ENCODE results near the gene APBB2. TPM values are rescaled to one million over a fixed set of nuclear protein-coding genes. Genes with fewer than 3 reads are reported as not detected.

APBB2 gene
- total and polyA plus RNA-seq, 10 of the 15 experiments (the other 5 are each of a cell fraction or from before 2014, with no cell fraction given), result 2.7 to 24.6 (median 19.0) TPM

DNA sequence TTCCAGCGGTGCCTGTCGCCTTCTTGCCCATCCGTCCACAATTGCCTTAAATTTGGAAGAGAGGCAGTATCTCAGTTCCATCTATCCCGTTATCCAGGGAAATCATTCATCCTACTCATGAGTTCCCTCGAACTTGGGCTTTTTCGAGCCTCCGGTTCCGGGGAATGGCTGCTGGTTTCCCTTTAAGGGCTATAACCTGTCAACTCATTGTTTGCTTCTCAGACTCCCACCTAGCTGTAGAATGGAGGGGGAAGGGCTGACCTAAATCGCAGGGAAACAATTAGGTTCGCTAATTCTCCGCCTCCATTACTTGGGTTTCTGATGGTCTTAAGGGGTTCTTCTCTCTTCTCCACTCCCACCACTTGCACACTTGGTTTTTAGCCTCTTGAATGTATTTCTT lies 43.6 kb upstream of the APBB2 start:
- ChIA-PET SMC1A (ENCODE audit: uncharacterized antibody, unreplicated experiment) (interaction anchor here (0.7 to 2.0 kb wide), 2 partner anchors 12 to 432 kb away, joined by 3 to 7 read pairs; no protein-coding TSS in a partner anchor), RAD21 (ENCODE audit: unreplicated experiment) (interaction anchor here (0.6 kb wide), 1 partner anchor 728 kb away, joined by 3 read pairs; no protein-coding TSS in a partner anchor), CTCF (interaction anchor here (0.6 to 3.1 kb wide), 6 partner anchors 14 to 1221 kb away, joined by 3 to 22 read pairs (median 4); no protein-coding TSS in a partner anchor), POLR2A (no interaction called here)
- ATAC-seq (no peak), DNase-seq (ENCODE audit: low read depth, low spot score) (no peak), FAIRE-seq (no peak)
- BruUV-seq (replicated peaks), result no TSS peak
- intact Hi-C loops (cut with micrococcal nuclease; ENCODE audit: unreplicated experiment), result no loop called here
- no peaks in the 10 kb centered on the region for H4K20me1 ChIP-seq (ENCODE audit: control insufficient read depth, insufficient read depth)
- in situ Hi-C loops (cut with MboI), result no loop called here
- H3K4me2 ChIP-seq (ENCODE audit: control insufficient read depth, insufficient read depth), result peak overlapping the region; percentile 52; the same call in 1 of the 2 replicates
- peak overlapping the region; percentile 67; the same call in 1 of the 2 replicates for H3K4me3 ChIP-seq
- H3K79me2 ChIP-seq (ENCODE audit: control insufficient read depth, insufficient read depth, low read length), result no peaks in the 10 kb centered on the region
- no peak overlapping the region; the same call in 1 of the 2 replicates for H3K9ac ChIP-seq (ENCODE audit: control insufficient read depth, insufficient read depth, low read length)
- TF ChIP-seq, protein P1, sequence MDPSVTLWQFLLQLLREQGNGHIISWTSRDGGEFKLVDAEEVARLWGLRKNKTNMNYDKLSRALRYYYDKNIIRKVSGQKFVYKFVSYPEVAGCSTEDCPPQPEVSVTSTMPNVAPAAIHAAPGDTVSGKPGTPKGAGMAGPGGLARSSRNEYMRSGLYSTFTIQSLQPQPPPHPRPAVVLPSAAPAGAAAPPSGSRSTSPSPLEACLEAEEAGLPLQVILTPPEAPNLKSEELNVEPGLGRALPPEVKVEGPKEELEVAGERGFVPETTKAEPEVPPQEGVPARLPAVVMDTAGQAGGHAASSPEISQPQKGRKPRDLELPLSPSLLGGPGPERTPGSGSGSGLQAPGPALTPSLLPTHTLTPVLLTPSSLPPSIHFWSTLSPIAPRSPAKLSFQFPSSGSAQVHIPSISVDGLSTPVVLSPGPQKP (IDR thresholded peaks at IDR 0.05; ENCODE audit: low read depth, low read length), result no peak
- TF ChIP-seq RUNX3 (IDR thresholded peaks at IDR 0.05; ENCODE audit: low read length) (no peak), NFXL1 (IDR thresholded peaks at IDR 0.05; ENCODE audit: borderline replicate concordance) (no peak), GATAD2B (conservative IDR thresholded peaks at IDR 0.05; ENCODE audit: low read depth) (no peak), ASH2L (IDR thresholded peaks at IDR 0.05; ENCODE audit: borderline replicate concordance, low read depth) (no peak), MXI1 (IDR thresholded peaks at IDR 0.05; ENCODE audit: low read depth, low read length) (no peak), WRNIP1 (IDR thresholded peaks at IDR 0.05; ENCODE audit: borderline replicate concordance, low read depth, low read length) (no peak), BHLHE40 (IDR thresholded peaks at IDR 0.05; ENCODE audit: borderline replicate concordance in 1 of 2, low read depth in 2 of 2, low read length in 1 of 2) (no peak), SP1 (IDR thresholded peaks at IDR 0.05; ENCODE audit: low read depth, low read length) (no peak), SUZ12 (IDR thresholded peaks at IDR 0.05; ENCODE audit: unreplicated experiment) (no peak)
- TF ChIP-seq, protein P2, sequence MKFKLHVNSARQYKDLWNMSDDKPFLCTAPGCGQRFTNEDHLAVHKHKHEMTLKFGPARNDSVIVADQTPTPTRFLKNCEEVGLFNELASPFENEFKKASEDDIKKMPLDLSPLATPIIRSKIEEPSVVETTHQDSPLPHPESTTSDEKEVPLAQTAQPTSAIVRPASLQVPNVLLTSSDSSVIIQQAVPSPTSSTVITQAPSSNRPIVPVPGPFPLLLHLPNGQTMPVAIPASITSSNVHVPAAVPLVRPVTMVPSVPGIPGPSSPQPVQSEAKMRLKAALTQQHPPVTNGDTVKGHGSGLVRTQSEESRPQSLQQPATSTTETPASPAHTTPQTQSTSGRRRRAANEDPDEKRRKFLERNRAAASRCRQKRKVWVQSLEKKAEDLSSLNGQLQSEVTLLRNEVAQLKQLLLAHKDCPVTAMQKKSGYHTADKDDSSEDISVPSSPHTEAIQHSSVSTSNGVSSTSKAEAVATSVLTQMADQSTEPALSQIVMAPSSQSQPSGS (IDR thresholded peaks at IDR 0.05; ENCODE audit: low read length), result no peak
- H2AFZ ChIP-seq (ENCODE audit: control insufficient read depth, low read depth, low read length), result no peak overlapping the region
- peaks cover 1 to 11% of the 10 kb centered on the region in 2 experiments for H3K27me3 ChIP-seq (replicated peaks in 1 of 2; ENCODE audit: control insufficient read depth in 2 of 2, insufficient read depth in 2 of 2, low read length in 1 of 2)
- no peaks in the 10 kb centered on the region for H3K36me3 ChIP-seq (ENCODE audit: control insufficient read depth in 2 of 2, insufficient read depth in 2 of 2, low read length in 1 of 2)
- 26% methylated on average over 11 of the region's 11 CpGs for WGBS (ENCODE audit: insufficient coverage, insufficient replicate concordance, low lambda C conversion rate, missing lambda C conversion rate)
- H3K27ac ChIP-seq (ENCODE audit: control insufficient read depth, insufficient read depth), result no peak overlapping the region
- H3K9me3 ChIP-seq (replicated peaks; ENCODE audit: control insufficient read depth, insufficient read depth, low read length), result no peaks in the 10 kb centered on the region
- peaks cover 3% of the 10 kb centered on the region; the same call in 1 of the 2 replicates for H3K4me1 ChIP-seq (ENCODE audit: control insufficient read depth, insufficient read depth, low read length)
